Tibial nerve (tissue), 4 donors: Measurements from ENCODE around the gene FEM1A. TPM values are rescaled to one million over a fixed set of nuclear protein-coding genes. Genes with fewer than 3 reads are reported as not detected.

Source experiments
- DNase-seq, 2 donors: peaks; one replicate each; pipeline ENCODE4 v3.0.0-alpha.2; 2019; ENCODE audit warnings: low spot score in 2 of 2
- H3K27ac ChIP-seq, 4 donors: fragments of 200-600 bp; sonication (generic) in 3 of 4; one replicate each; pipeline ENCODE4 v1.5.1; 2017 to 2019; ENCODE audit warnings: mild to moderate bottlenecking in 1 of 4
- H3K27me3 ChIP-seq, 2 donors: fragments of 200-600 bp; sonication (generic) in 1 of 2; one replicate each; pipeline versions ENCODE4 v1.5.1 to v1.6.0; 2017 to 2019
- H3K36me3 ChIP-seq, 3 donors: fragments of 200-600 bp; sonication (generic); one replicate each; pipeline ENCODE4 v1.5.1; 2018 to 2019
- H3K4me1 ChIP-seq, 4 donors: fragments of 200-600 bp; sonication (generic) in 3 of 4; one replicate each; pipeline ENCODE4 v1.5.1; 2017 to 2019
- H3K4me3 ChIP-seq, 4 donors: fragments of 200-600 bp; sonication (generic) in 3 of 4; one replicate each; pipeline ENCODE4 v1.5.1; 2017 to 2019; ENCODE audit warnings: mild to moderate bottlenecking in 1 of 4, moderate library complexity in 1 of 4
- H3K9me3 ChIP-seq, 4 donors: fragments of 200-600 bp; sonication (generic) in 3 of 4; one replicate each; pipeline ENCODE4 v1.5.1; 2017 to 2019
- EP300 ChIP-seq, 2 donors: sonication (generic); formaldehyde crosslinking; IDR thresholded peaks; one replicate each; pipeline ENCODE4 v1.6.1; 2017; ENCODE audit warnings: antibody characterized with exemption in 2 of 2, mild to moderate bottlenecking in 1 of 2
- POLR2A ChIP-seq, 2 donors: fragments of 450-650 bp; IDR thresholded peaks; one replicate each; pipeline ENCODE4 v1.6.1; 2017; ENCODE audit warnings: antibody characterized with exemption in 2 of 2, mild to moderate bottlenecking in 2 of 2, moderate library complexity in 2 of 2
- WGBS, 2 donors: methylation state at CpG; one replicate each; pipeline ENCODE4 v1.1.5; 2018; 5-methylcytosine and 5-hydroxymethylcytosine counted together
- total RNA-seq, 4 donors: library from RNA; depleted of rRNA; stranded (reverse); fragments of >200 nt; gene quantifications; one replicate each; pipeline ENCODE4 v1.1.0, GENCODE V29; 2016
- TF ChIP-seq, protein P1 (sequence below), 5 experiments: fragments of 200-600 bp in 3 of 5; fragments of 450-650 bp in 2 of 5; sonication (generic) in 3 of 5; IDR thresholded peaks; one replicate each; pipeline ENCODE4 v1.5.1; 2016 to 2019; ENCODE audit warnings: antibody characterized with exemption in 5 of 5, mild to moderate bottlenecking in 3 of 5, moderate library complexity in 2 of 5

The FEM1A gene
- total RNA-seq, 4 donors from 2014 or later: 12.3 to 17.1 (median 15.2) TPM

DNA sequence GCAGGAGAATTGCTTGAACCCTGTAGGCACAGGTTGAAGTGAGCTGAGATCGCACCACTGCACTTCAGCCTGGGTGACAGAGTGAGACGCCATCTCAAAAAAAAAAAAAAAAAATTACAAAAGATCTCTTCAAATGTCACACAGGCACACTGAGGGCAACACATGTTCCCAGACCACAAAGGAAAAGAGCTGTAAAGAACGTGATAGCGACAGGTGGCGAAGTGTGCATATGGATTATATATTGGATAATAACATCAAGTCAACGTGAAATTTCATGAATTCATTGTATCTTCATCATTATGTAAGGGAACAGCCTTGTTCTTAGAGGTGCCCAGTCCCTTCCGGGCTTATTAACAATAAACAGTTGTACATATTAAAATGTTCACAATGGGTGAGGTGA is 36.1 kb upstream of the FEM1A start:
- TF ChIP-seq, protein P1, sequence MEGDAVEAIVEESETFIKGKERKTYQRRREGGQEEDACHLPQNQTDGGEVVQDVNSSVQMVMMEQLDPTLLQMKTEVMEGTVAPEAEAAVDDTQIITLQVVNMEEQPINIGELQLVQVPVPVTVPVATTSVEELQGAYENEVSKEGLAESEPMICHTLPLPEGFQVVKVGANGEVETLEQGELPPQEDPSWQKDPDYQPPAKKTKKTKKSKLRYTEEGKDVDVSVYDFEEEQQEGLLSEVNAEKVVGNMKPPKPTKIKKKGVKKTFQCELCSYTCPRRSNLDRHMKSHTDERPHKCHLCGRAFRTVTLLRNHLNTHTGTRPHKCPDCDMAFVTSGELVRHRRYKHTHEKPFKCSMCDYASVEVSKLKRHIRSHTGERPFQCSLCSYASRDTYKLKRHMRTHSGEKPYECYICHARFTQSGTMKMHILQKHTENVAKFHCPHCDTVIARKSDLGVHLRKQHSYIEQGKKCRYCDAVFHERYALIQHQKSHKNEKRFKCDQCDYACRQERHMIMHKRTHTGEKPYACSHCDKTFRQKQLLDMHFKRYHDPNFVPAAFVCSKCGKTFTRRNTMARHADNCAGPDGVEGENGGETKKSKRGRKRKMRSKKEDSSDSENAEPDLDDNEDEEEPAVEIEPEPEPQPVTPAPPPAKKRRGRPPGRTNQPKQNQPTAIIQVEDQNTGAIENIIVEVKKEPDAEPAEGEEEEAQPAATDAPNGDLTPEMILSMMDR (IDR thresholded peaks at IDR 0.05): no peak
- no peak for TF ChIP-seq EP300 (IDR thresholded peaks at IDR 0.05)
- TF ChIP-seq POLR2A (IDR thresholded peaks at IDR 0.05): no peak
- DNase-seq: no peak
- Histone ChIP-seq H3K4me1 (peaks cover 0 to 14% (median 5%) of the 10 kb centered on the region in 4 donors), H3K36me3 (no peaks in the 10 kb centered on the region), H3K27me3 (peaks cover 0 to 10% of the 10 kb centered on the region in 2 donors), H3K4me3 (no peak overlapping the region), H3K27ac (no peak overlapping the region), H3K9me3 (no peaks in the 10 kb centered on the region)
- 84 to 89% methylated on average over 7 of the region's 7 CpGs for WGBS, 2 donors

DNA sequence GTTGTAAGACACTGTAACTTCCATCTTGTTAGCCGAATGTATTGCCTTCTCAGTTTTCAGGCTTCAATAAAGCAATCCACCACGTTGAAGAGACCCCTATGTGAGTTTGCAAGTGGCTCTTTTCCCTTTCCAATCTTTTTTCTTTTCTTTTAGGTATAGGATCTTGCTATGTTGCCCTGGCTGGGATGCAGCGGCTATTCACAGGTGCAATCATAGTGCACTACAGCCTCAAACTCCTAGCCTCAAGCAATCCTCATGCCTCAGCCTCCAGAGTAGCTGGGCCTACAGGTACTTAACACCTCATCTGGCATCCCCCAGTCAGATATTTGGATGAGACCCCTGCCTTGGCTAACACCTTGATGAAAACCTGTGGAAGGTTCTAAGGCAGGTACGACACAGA is 33.5 kb upstream of the FEM1A start:
- Histone ChIP-seq H3K27ac (no peak overlapping the region), H3K36me3 (no peaks in the 10 kb centered on the region), H3K4me1 (peaks cover 0 to 14% (median 6%) of the 10 kb centered on the region in 4 donors), H3K4me3 (no peak overlapping the region), H3K9me3 (no peaks in the 10 kb centered on the region), H3K27me3 (peaks cover 0 to 24% of the 10 kb centered on the region in 2 donors)
- DNase-seq: no peak
- TF ChIP-seq POLR2A (IDR thresholded peaks at IDR 0.05) (no peak), EP300 (IDR thresholded peaks at IDR 0.05) (no peak)
- TF ChIP-seq, protein P1 (IDR thresholded peaks at IDR 0.05): no peak
- WGBS, 2 donors: 74 to 79% methylated on average over 4 of the region's 4 CpGs

DNA sequence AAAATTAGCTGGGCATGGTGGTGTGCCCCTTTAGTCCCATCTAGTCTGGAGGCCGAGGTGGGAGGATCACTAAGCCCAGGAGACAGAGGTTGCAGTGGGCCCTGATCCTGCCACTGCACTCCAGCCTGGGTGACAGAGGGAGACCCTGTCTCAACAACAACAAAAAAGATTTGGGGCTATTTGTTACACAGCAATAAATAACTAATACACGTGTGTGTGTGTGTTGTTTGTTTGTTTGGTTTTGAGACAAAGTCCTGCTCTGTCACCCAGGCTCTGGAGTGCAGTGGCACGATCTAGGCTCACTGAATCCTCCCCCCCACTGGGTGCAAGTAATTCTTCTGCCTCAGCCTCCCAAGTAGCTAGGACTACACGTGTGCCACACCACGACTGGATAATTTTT is 32.9 kb upstream of the FEM1A start:
- peaks cover 0 to 14% (median 6%) of the 10 kb centered on the region in 4 donors for H3K4me1 ChIP-seq
- peaks cover 0 to 29% of the 10 kb centered on the region in 2 donors for H3K27me3 ChIP-seq
- no peak overlapping the region for H3K4me3 ChIP-seq
- 64 to 67% methylated on average over 5 of the region's 5 CpGs for WGBS, 2 donors
- H3K27ac ChIP-seq: no peak overlapping the region
- no peak for TF ChIP-seq EP300 (IDR thresholded peaks at IDR 0.05)
- TF ChIP-seq POLR2A (IDR thresholded peaks at IDR 0.05): no peak
- TF ChIP-seq, protein P1 (IDR thresholded peaks at IDR 0.05): no peak
- no peaks in the 10 kb centered on the region for H3K36me3 ChIP-seq
- no peaks in the 10 kb centered on the region for H3K9me3 ChIP-seq
- DNase-seq: no peak

DNA sequence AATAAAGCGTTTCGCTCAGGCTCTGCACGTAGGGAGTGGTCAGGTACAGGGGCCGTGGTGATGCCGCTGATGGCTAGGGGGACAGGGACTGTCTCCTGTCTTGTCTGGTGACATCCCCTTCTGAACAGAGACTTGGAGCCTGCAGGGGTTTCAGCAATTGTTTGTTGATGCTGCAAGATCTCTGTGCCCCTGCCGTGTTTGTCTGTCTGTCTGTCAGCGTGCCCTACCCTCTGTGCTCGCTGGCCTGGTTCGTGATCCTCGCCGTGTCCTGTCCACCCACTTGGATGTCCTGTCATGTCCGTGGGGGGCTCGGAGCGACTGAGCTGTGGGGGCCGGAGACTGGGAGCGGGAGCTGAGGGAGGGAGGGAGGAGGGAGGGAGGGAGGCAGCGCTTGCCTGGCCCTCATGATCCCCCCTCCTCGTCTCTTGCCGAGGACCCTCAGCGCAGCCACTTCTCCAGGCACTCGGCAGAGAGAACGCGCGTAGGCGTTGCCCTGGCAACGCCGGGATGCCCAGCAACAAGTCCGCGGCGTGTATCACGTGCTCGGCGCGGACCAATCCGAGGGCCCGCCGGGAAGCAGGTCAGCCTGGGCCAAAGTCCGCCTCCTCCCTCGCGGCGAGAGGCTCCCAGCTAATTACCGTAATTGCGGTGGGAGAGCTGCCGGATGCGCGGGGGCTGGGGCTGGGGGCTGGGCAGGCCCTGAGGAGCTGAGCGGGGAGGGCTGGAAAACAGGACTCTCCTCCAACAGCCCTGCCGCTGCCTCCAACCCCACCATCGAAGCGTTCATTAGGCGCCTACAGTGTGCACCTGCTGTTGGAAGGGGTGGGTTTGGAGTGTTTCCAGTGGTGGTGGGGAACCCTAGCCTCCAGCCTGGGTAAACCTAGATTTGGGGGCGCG is 31.9 kb upstream of the FEM1A start:
- TF ChIP-seq POLR2A (IDR thresholded peaks at IDR 0.05) (no peak), EP300 (IDR thresholded peaks at IDR 0.05) (no peak)
- TF ChIP-seq, protein P1 (IDR thresholded peaks at IDR 0.05): no peak
- peak overlapping the region; percentile 1 to 42 (median 34) for H3K4me3 ChIP-seq
- 1 to 3% methylated on average over 46 to 47 of the region's 53 CpGs for WGBS, 2 donors
- H3K27me3 ChIP-seq: peaks cover 0 to 29% of the 10 kb centered on the region in 2 donors
- peak; percentile 73 to 79 for DNase-seq
- peaks cover 0 to 14% (median 6%) of the 10 kb centered on the region in 4 donors for H3K4me1 ChIP-seq
- H3K27ac ChIP-seq: peak overlapping the region in 2 of 4 donors; percentile 26 to 60
- H3K9me3 ChIP-seq: no peaks in the 10 kb centered on the region
- no peaks in the 10 kb centered on the region for H3K36me3 ChIP-seq

DNA sequence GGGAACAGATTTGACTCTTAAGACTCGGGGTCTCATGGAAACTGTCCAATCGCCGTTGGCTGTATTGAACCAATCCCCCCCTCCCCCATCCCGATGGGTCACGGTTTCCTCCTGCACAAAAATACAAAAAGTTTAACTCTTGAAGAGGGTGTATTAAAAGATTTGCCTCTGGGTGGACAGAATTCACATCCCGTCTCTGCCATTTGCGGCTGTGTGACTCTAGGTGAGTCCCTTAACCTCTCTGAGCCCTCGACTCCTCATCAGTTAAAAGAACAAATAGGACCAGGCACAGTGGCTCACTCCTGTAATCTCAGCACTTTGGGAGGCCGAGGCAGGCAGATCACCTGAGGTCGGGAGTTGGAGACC is 31.3 kb upstream of the FEM1A start:
- Histone ChIP-seq H3K9me3 (no peaks in the 10 kb centered on the region), H3K4me1 (peaks cover 0 to 14% (median 6%) of the 10 kb centered on the region in 4 donors), H3K36me3 (no peaks in the 10 kb centered on the region), H3K27ac (no peak overlapping the region), H3K4me3 (peak overlapping the region; percentile 1 to 42 (median 34)), H3K27me3 (peaks cover 0 to 29% of the 10 kb centered on the region in 2 donors)
- 29 to 30% methylated on average over 10 of the region's 10 CpGs for WGBS, 2 donors
- TF ChIP-seq, protein P1 (IDR thresholded peaks at IDR 0.05): no peak
- TF ChIP-seq POLR2A (IDR thresholded peaks at IDR 0.05): no peak
- no peak for TF ChIP-seq EP300 (IDR thresholded peaks at IDR 0.05)
- DNase-seq: no peak
